Left ventricle myocardium inferior (tissue), 1 donor: ENCODE data around the gene TUBA4A. TPM values are rescaled to one million over a fixed set of nuclear protein-coding genes. Genes with fewer than 3 reads are reported as not detected.
A peak's percentile ranks its signal among the peaks of the same experiment; 100 is the strongest.
"Not testable (repeated sequence)": the region's sequence is repeated elsewhere in the genome, so short reads cannot be mapped to it uniquely, and the experiment has no call there.

Experiments used
- DNase-seq: peaks from one replicate; pipeline ENCODE4 v3.0.0-alpha.2; 2020
- H3K27ac ChIP-seq: fragments of 200-600 bp; replicated peaks from 2 replicates; pipeline ENCODE4 v1.8.0; 2021
- H3K27me3 ChIP-seq: fragments of 200-600 bp; 2 replicates; pipeline ENCODE4 v1.8.0; 2021; ENCODE audit warnings: low read depth
- H3K36me3 ChIP-seq: fragments of 200-600 bp; 2 replicates; pipeline ENCODE4 v1.8.0; 2021
- H3K4me1 ChIP-seq: fragments of 200-600 bp; 2 replicates; pipeline ENCODE4 v1.8.0; 2021
- H3K4me3 ChIP-seq: fragments of 200-600 bp; 2 replicates; pipeline ENCODE4 v1.8.0; 2021; ENCODE audit warnings: mild to moderate bottlenecking, moderate library complexity
- H3K9me3 ChIP-seq: fragments of 200-600 bp; replicated peaks from 2 replicates; pipeline ENCODE4 v1.8.0; 2021
- CTCF ChIP-seq: fragments of 200-600 bp; IDR thresholded peaks from 2 replicates; pipeline ENCODE4 v1.8.0; 2021; ENCODE audit warnings: antibody characterized with exemption, mild to moderate bottlenecking, borderline replicate concordance
- intact Hi-C: fragments of 100-400 bp; cut with micrococcal nuclease; formaldehyde crosslinking; loops from one replicate; pipeline ENCODE4 v1.11.0; 2022
- total RNA-seq: library from RNA; stranded (reverse); fragmentation: NEBNext Ultra II Directional; extraction: Animal tissue kit (Norgen Biotek cat#: 25700); gene quantifications from one replicate; pipeline ENCODE4 v1.2.1, GENCODE V29; 2021
- donor health status: DM: no; HTN: yes; CAD: no; lungs with severe emphysema.

The TUBA4A gene
- total RNA-seq, 1 donor from 2014 or later = 130 TPM

- Histone ChIP-seq H3K27ac (peak overlapping the region; percentile 97), H3K9me3 (no peaks in the 10 kb centered on the region), H3K36me3 (peaks cover 37% of the 10 kb centered on the region), H3K4me3 (peak overlapping the region; percentile 81), H3K27me3 (no peaks in the 10 kb centered on the region), H3K4me1 (peaks cover 27% of the 10 kb centered on the region)
- intact Hi-C loops = no loop called here
- DNase-seq = no peak
- TF ChIP-seq CTCF = no peak
Measured at GRCh38 chr2:219207134-219207883, 46.4 kb downstream of the TUBA4A start.

GRCh38 chr2:219206328-219207133 is 47.2 kb downstream of the TUBA4A start, which contains the start of gene ZFAND2B:
TSS of gene ZFAND2B (plus strand) at chr2:219206782. CDS start at chr2:219206988, 206 bp downstream.
- peak; percentile 94 for DNase-seq
- peaks cover 31% of the 10 kb centered on the region for H3K36me3 ChIP-seq
- peak within 1 kb of the TSS; percentile 81 for H3K4me3 ChIP-seq
- no peaks in the 10 kb centered on the region for H3K27me3 ChIP-seq
- H3K4me1 ChIP-seq = peaks cover 27% of the 10 kb centered on the region
- TF ChIP-seq CTCF = peak; percentile 33
- intact Hi-C loops = no loop called here
- H3K27ac ChIP-seq = peak within 1 kb of the TSS; percentile 97
- no peaks in the 10 kb centered on the region for H3K9me3 ChIP-seq

- Histone ChIP-seq H3K4me3 (peak overlapping the region; percentile 81), H3K9me3 (no peaks in the 10 kb centered on the region), H3K27me3 (no peaks in the 10 kb centered on the region), H3K27ac (peak overlapping the region; percentile 97), H3K4me1 (peaks cover 27% of the 10 kb centered on the region), H3K36me3 (peaks cover 28% of the 10 kb centered on the region)
- intact Hi-C loops = no loop called here
- no peak for DNase-seq
- TF ChIP-seq CTCF = no peak
Measured at GRCh38 chr2:219205981-219206327, 47.8 kb downstream of the TUBA4A start.

- TF ChIP-seq CTCF = no peak
- intact Hi-C loops = no loop called here
- peaks cover 27% of the 10 kb centered on the region for H3K4me1 ChIP-seq
- H3K4me3 ChIP-seq = no peak overlapping the region
- H3K9me3 ChIP-seq = no peaks in the 10 kb centered on the region
- no peak overlapping the region for H3K27ac ChIP-seq
- peaks cover 21% of the 10 kb centered on the region for H3K36me3 ChIP-seq
- no peaks in the 10 kb centered on the region for H3K27me3 ChIP-seq
- DNase-seq = no peak
Measured at GRCh38 chr2:219205165-219205538, 48.6 kb downstream of the TUBA4A start.

- Histone ChIP-seq H3K4me3 (no peak overlapping the region), H3K27me3 (peaks cover 4% of the 10 kb centered on the region), H3K9me3 (no peaks in the 10 kb centered on the region), H3K4me1 (peaks cover 27% of the 10 kb centered on the region), H3K27ac (no peak overlapping the region), H3K36me3 (peaks cover 16% of the 10 kb centered on the region)
- DNase-seq = no peak
- intact Hi-C loops = no loop called here
- no peak for TF ChIP-seq CTCF
Measured at GRCh38 chr2:219204425-219205164, 49.1 kb downstream of the TUBA4A start.

GRCh38 chr2:219201331-219201730 is 52.4 kb downstream of the TUBA4A start:
- not testable (repeated sequence) for H3K36me3 ChIP-seq

GRCh38 chr2:219200502-219201326 is 53.0 kb downstream of the TUBA4A start:
- intact Hi-C loops, DNase-seq, H3K4me1 ChIP-seq, H3K9me3 ChIP-seq, H3K36me3 ChIP-seq, H3K4me3 ChIP-seq, H3K27ac ChIP-seq: not testable (repeated sequence)
- peaks cover 30% of the 10 kb centered on the region for H3K27me3 ChIP-seq

More at GRCh38 chr2:219201331-219201730, 52.4 kb downstream of the TUBA4A start:
- H3K4me1 ChIP-seq, H3K27ac ChIP-seq, DNase-seq, intact Hi-C loops, H3K4me3 ChIP-seq, H3K9me3 ChIP-seq: not testable (repeated sequence)
- H3K27me3 ChIP-seq = peaks cover 30% of the 10 kb centered on the region
